RCC 7860 (cell line): ENCODE results near the gene FBXW8.

Experiments
- DNase-seq: peaks from one replicate; pipeline ENCODE4 v3.0.0-alpha.2; 2015; ENCODE audit warnings: low spot score
- FAIRE-seq: peaks from 2 replicates; lab custom pipeline; 2012; peaks lifted over from hg19 to GRCh38; lab: Jason Lieb, UNC

Gene FBXW8

DNA sequence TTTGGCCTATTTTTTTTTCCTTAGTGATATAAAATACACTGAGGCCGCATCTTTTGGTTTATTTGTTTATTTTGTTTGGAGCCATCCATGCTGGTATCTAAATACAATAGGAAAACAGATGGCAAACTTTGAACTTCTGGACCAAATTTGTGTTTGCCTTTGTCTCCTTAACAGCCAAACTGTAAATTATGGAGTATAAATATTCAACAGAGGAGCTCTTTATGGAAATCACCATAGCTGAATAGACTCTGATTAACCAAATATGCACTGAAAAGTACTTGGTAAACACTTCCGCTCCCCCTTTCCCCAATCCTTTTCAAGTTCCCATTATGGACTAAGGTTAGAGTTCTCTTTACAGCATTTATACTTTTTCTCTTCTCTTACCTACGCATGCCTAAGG is 107.9 kb downstream of the FBXW8 start:
- FAIRE-seq = no peak
- DNase-seq = no peak

DNA sequence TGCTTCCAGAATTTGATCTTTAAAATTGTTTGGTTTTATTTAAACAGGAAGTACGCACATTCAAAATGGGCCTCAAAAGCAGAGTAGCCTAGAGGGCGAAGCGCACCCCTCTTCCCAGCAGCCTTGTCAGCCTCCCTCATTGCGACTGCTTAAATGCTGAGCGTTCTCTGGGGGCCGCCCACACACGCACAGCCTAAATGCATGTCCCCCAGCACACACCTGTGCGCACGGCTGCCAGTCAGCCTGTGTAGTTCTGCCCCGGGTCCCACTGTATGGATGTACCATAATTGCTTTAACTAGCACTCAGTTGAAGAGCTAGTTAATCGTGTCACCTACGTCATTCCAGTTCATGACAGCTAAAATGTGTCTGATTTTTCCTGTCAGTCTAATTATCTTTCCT is 109.1 kb downstream of the FBXW8 start:
- FAIRE-seq = no peak
- no peak for DNase-seq

DNA sequence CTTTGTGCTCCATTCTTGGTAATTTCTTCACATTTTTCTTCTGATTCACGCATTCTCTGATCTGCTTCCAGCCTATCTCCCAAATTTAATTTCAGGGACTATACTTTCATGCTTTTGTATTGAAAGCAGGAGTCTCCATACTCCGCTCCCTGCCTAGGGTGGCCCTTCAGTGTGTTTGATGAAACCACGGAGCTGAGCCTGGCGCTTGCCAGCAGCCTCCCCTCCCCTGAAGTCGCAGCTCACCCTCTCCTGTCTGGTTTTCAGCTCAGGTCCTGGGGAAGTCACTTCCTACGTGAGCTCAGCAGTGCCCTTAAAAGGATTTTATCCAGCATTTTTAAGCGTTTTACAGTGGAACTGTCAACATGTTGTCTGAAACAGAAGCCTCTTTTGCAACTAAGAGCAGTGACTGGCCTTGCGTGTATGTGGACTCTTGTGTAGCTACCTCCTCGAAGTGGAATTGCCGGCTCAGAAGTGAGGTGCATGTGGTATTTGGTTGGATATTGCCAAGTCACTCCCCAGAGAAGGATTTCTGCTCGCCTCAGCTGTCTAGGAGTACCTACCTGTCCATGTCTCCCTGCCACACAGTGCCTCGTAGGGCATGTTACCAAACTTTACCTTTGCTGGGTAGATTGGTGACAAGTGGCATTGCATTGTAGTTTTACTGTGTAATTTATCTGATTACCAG is 109.9 kb downstream of the FBXW8 start:
- FAIRE-seq = no peak
- DNase-seq = no peak

DNA sequence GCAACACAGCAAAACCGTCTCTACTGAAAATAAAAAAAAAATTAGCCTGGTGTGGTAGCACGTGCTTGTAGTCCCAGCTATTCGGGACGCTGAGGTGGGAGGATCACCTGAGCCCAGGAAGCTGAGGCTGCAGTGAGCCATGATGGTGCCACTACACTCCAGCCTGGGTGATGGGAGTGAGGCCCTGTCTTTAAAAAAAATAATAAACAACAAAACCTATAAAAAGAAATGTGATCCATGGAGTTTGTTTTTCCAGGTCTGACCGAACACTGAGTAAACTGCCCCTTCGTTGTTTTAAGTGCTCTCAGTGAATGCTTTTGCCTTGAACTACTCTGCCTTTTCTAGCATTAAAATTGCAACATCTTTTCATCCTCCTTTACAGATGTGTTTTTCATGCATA is 111.7 kb downstream of the FBXW8 start:
- DNase-seq = no peak
- no peak for FAIRE-seq

DNA sequence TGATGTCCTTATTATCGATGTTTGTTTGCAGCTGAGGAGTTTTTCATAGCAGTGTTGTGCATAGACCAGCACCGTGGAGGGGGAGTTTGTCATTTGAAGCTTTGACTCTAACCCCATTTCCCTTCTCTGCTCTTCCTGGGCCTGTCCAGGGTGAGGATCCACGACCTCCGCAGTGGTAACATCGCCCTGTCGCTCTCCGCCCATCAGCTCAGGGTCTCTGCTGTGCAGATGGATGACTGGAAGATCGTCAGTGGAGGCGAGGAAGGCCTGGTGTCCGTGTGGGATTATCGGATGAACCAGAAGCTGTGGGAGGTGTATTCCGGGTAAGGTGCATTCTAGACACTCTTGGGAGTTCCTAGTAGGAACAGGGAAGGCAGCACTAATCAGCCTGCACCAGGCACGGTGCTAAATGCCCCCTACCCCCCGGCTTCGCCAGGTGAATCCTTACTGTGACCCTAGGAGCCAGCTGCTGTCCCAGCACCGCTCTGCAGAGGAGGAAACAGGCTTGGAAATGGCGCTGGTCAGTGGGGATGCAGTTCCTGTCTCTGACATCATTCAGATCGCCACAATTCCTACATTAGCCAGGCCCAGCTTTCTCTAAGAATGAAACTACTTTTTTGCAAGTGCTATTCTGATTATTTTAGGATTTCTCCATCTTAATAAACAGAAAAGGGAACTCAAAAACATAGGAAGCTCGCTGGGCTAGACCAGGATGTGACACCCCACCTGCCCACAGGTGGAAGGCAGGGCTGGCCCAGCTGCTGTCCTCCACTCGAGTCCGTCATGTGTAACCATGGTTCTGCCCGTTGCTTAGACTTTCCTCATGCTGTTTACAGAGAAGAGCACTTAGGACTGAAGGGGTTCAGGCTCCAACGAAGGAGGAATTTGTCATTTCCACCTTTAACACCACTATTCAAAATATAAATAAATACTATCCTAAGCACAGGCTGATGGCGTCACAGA is 113.5 kb downstream of the FBXW8 start:
- no peak for DNase-seq
- FAIRE-seq = no peak

DNA sequence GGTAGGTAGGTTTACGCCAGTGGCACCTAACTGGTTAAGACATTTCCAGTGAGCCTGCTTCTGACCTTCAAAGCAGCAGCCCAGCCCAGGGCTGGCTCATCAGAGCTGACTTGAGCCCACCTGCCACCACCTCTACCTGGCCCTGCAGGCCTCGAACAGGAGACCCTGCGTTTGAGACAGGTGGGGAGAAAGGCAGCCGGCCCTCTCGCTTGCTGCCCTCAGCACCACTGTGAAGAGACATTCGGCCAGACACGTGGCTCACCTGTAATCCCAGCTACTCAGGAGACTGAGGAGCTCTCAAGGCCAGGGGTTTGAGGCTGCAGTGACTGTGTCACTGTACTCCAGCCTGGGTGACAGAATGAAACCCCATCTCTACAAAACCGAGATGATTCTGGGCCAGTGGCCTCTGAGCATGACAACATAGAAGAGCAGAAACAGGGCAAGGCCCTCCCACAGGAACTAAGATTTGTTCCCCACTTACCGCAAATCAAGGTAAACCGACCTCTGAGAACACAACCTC is 114.3 kb downstream of the FBXW8 start:
- FAIRE-seq (no peak), DNase-seq (no peak)

DNA sequence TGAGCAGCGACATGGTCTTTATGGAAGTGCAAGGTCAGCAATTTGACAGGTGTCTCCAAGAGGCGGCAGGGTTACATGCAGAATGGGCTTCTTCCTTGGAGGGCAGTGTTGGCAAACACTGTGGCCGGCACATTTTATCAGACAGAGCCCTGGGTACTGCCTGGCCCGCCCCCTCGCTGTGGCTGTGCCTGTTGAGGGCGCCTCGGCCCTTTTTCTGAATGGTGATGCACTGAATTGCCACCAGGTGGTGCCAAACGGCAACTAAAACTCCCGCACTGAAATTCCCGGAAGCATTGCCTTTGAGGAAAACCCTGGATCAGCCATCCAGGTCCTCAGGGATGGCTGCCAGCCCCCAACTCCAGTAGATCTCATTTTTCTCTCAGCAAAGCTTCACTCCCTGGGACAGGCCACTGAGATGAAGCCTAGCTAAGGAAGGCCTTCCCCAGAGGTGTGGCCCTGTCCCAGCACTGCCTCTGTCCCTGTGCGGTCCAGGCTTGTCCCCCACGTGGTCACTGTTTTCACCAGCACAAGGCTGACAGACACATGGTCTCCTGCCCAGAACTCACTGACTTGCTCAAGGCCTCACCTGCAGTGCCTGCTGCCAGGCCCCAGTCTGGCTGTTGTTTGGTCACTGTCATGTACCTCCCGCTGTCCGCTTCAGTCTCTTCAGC is 114.9 kb downstream of the FBXW8 start:
- no peak for FAIRE-seq
- peak; percentile 40 for DNase-seq

DNA sequence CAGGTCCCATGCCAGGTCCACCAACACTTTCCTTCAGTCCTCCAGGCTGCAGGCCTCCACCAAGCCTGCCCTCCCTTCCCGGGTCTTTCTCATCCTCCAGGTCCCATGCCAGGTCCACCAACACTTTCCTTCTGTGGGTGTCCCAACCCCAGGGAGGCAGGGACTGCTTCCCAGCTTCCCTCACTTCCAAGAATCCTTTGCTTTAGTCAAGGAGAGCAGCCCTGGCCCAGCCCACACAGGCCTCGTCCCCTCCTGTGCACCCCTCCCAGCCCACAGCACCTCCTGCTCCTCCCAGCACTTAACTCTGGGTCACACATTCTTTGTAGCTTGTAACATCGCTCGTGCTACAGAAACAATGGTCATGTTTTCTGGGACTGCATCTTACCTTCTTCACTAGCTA is 115.6 kb downstream of the FBXW8 start:
- DNase-seq = no peak
- no peak for FAIRE-seq

DNA sequence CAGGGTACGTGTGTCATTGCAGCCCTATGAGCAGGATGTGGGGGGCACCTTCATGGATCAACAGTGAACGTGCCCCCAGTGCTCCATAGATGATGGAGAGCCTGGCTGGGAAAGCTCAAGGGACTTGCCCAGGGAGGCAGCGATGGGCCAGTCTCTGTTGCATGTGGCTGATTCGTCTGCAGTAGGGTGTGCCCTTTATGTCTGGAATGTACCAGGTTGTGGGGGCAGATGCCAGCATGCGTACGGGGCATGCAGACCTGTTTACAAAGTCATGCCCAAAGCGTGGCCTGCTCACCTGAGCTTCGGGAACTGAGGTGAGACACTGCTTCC is 116.1 kb downstream of the FBXW8 start:
- DNase-seq = no peak
- FAIRE-seq = no peak

DNA sequence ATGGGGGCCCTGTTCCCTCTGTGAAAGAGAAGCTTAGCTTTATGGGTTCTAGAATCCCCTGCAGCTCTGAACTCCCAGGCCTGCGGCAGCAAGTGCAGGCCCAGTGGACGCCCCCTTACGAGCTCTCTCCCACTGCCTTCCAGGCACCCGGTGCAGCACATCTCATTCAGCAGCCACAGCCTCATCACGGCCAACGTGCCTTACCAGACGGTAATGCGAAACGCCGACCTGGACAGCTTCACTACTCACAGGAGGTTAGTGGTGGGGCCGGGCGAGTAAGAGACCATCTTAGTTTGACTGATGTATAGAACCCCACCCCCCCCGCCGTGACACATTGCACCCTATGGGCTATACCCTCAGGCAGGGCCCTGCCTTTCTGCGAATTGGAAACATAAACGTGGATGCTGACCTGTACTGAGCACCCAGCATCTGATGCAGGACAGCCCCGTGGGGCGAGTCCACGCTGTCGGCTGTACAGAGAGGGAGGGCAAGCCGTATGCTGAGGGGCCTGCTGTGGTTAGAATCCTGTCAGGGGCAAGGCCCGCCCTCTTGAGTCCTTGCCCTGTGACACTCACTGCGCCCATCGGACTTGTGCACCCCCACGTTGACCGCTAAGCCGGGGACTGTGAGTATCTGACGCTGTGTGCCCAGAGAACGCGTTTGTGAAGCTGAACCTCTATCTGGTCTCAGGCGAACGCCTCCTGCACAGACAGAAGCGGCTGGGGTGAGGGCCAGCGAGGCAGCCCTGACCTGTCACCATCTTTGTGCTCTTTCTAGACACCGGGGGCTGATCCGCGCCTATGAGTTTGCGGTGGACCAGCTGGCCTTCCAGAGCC is 116.7 kb downstream of the FBXW8 start:
- FAIRE-seq = no peak
- DNase-seq = no peak

DNA sequence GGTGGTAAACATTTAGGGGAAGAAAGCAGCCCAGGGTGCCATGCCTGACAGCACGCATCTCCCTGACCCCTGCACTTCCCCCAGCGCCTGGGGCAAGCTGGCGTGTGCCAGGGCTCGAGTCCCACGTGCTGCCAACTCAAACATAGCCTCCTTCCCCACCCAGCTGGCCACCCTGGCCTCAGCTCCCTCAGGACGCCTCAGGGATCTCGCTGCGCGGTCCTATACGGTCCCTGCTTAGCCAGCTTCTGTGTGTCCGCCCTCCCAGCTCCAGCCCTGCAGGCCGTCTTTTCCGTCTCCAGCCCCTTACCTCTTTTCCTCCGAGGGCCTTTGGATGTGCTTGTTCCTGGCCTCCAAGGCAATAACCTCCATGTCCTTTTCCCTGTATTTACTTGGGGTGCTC is 117.5 kb downstream of the FBXW8 start:
- FAIRE-seq (no peak), DNase-seq (no peak)

DNA sequence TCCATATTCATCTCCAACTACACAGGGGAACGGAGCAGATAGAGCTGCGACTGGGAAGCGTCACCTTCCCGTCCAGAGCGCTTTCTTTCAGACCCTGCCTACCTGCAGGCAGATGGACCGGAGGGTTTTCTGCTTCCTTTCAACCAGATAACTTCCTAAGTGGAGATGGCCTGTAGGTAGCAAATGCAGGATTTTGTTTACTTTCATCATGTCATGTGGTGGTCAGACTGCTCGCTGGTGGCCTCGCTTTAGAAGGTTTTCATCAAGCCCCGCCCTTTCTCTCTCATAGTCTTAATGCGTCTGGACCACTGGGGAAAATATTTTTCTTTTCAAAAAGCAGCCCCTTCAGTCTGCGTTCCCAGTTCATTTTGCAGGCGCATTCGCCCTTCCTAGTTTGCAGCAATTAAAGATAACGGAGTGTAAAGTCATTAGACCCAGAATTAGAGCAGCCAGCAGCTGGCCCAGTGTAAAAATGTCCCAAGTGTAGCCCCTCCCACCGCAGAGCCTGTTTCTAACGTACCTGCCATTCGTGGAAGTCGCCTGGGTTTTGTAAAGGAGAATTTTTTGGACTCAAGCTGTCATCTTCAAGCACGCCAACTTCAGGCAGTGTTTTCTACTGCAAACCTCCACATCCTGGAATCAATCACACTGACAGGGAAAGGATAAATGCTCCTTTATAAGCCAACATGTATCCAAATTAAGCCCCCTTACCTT is 119.6 kb downstream of the FBXW8 start:
- FAIRE-seq = no peak
- DNase-seq = no peak

DNA sequence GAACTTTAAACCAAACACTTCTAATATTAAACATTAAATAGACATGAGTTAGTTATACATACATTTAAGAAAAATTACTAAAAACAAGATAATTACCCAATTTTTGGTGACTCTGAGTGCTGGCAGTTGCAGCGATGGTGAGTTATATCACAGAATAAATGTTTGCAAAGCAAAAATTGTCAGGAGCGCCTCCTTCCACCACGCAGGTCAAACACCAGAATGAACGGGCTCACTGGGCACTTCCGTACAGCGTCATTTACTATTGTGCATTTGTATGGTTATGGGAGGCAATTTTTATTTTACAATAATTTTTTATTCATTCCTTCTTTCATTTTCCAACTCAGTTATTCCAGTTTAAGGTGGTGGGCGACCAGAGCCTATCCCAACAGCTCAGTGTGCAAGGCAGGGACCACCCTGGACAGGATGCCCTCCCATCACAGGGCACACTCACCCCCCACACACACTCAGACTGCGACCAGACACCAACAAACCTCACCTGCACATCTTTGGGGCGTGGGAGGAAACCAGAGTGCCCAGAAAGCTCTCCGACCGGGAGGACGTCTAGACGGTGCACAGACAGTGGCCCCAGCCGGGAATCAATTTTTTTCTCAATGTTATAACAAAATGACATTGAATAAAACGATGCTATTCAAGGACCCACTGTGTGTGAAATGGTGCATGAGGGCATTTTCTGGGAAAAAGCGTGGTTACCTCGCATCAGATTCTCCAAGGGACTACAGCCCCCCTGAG is 121.3 kb downstream of the FBXW8 start:
- no peak for FAIRE-seq
- DNase-seq = no peak

DNA sequence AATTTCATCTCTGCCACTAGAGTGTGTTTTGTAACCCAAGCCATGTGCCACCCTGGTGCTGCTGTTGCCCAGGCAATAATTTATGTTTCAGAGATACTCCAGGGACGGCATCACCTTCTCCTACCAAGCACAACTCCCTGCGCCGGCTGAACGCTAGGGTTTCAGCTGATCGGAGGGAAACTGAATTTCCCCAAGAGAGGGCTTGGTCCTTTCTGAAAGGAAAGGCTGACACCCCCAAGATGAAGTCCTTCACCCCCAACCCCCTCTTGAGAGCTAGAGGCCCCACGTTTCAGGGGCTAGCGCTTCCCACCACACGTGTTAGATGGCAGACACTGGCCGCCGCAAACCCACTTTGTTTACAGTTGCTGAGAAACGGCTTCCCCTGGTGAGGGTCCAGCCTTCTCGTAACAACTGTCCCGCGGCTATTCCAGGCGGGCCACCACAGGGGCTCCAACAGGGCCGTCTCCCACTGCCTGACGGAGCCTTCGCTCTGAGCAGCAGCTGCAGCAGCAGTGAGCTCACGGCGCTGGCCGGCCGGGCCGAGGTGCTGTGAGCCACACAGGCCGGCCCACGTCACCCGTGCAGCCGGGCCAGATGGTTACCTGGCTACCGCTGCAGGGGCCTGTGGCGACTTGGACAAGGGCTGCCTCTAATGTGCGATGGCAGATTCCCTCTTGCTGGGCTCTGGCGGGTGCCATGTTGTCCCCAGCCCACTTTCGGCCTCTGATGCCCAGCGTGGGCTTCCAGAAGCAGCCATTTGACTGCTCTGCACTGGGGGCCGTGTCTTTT is 122.0 kb downstream of the FBXW8 start:
- FAIRE-seq = no peak
- DNase-seq = no peak

DNA sequence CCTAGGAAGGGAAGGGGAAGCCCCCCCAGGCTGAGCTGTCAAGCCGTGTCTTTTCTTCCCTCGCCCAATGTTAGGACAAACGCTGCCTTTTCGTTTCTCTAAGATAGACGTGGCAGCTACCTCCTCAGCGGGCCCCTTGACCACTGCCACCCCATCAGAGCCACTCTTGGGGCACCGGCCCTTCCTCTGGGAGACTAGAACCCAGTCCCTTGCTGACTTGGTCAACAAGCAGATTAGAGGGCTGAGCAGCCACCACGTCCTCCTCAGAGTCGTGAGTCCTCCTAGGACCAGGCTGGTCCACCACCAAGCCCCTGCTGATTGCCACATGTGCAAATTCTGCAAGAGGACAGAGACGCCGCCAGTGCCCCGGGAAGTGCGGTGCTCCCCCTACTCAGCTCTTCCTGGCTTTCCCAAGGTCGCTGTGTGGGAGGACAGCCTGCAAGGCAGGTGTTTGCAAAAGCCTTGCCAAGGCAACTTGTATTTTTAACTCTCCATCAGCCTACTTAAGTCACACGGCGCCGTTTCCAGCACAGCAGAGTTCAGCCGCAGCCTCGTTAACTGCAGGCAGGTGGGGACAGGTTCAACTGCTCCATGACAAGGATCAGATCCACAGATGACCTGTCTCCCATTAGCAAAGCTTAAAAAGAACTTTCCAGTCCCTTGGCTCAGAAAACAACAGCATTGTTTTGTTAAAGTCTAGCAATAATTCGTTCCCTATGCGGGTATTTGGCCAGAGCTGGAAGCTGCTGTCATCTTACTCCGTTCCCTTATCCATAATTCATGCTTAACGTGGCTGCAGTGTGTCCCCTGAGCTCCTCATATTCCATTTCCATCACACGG is 122.9 kb downstream of the FBXW8 start:
- FAIRE-seq (no peak), DNase-seq (no peak)

DNA sequence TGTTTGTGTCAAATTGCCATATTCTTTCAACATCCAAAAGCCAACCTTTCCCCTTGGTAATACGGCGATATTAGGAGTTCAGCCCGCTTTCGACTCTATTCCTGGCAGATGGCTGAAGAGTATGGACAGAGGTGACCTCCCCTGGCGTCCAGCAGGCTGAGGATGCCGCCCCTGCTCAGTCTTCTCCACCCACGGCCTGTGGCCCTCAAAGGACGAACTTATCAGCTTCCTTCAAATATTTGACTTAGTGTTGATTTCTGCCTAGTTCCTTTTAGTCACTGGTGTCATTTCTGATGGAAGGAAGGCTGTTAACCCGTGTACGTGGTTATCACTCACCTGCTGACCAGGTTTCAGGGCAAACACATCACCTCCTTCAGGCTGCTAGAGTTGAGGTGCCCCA is 123.5 kb downstream of the FBXW8 start:
- no peak for DNase-seq
- FAIRE-seq = no peak

DNA sequence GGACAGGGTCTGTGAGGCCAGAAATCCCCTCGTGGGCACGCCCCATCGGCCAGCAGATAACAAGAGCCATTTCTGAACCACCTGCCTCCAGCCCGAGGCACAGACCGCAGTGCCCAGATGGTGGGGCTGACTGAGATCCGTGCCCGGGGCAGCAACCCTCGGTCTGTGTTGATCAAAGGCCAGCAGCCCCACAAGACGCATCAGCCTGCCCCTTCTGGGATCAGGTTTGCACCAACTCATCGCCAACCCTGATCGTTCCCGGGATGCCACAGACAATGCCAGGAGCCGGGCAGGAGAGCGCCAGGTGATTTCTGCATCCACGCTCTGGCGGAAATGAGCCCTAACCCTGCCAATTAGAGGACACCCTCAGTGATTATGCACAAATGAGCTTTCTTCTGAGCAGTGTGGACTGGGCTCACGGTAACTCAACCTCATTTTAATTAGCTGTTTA is 124.0 kb downstream of the FBXW8 start:
- no peak for FAIRE-seq
- DNase-seq = no peak

DNA sequence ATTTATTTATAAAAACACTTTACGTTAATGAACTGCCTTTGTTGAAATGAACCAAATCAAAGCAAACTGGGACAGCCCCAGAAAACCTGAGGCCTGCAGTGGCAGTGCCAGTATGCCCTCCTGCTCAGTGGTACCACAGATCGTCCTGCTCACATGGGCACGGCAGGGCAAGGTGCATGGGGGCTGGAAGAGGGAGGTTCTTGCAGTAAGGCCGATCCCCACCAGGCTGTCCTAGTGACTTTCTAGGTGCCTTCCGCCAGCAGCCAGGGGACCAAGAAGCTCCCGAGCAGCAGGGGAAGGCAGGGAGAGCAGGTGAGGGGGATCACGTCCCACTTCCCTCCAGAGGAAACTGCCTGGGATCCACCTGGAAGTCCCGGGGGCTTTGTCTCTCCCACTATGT is 124.5 kb downstream of the FBXW8 start:
- FAIRE-seq = no peak
- DNase-seq = no peak
